ENCODE results near the gene TANC1. TPM values are rescaled to one million over a fixed set of nuclear protein-coding genes. Genes with fewer than 3 reads are reported as not detected.

Gene TANC1
- polyA plus RNA-seq, 1 donor (not counting 4 experiments of a cell fraction or from before 2014, with no cell fraction given) = 33.5 TPM

- Histone ChIP-seq H3K9ac (ENCODE audit: control insufficient read depth, extremely low read depth, insufficient read depth, low read length) (no peak overlapping the region), H3K79me2 (ENCODE audit: control insufficient read depth, insufficient read depth, low read length) (peaks cover 90% of the 10 kb centered on the region), H3K27ac (ENCODE audit: control insufficient read depth, insufficient read depth, low read length) (no peak overlapping the region), H3K9me1 (ENCODE audit: control insufficient read depth, extremely low read depth, insufficient read depth, low read length) (peaks cover 7% of the 10 kb centered on the region), H2AFZ (ENCODE audit: control insufficient read depth, low read length) (no peak overlapping the region), H3K4me3 (ENCODE audit: control insufficient read depth in 2 of 3, extremely low read depth in 1 of 3, insufficient read depth in 2 of 3, low read depth in 1 of 3, low read length in 3 of 3) (no peak overlapping the region), H3K9me3 (ENCODE audit: control insufficient read depth, low read depth, low read length) (no peaks in the 10 kb centered on the region), H3K4me1 (ENCODE audit: control insufficient read depth, extremely low read depth, insufficient read depth, low read length) (peaks cover 18% of the 10 kb centered on the region), H4K20me1 (ENCODE audit: control insufficient read depth, extremely low read depth, insufficient read depth, low read length) (peaks cover 8% of the 10 kb centered on the region), H3K27me3 (ENCODE audit: control insufficient read depth, extremely low read depth, insufficient read depth, low read length) (no peaks in the 10 kb centered on the region), H3K4me2 (ENCODE audit: control insufficient read depth, extremely low read depth, insufficient read depth, low read depth, low read length) (no peak overlapping the region), H3K36me3 (ENCODE audit: control insufficient read depth in 2 of 2, extremely low read depth in 1 of 2, insufficient read depth in 2 of 2, low read length in 2 of 2) (peaks cover 10 to 29% of the 10 kb centered on the region in 2 experiments)
- dilution Hi-C loops (cut with MboI; ENCODE audit: extremely low pct_ligation_motif_present, low sequenced_read_pairs) = no loop called here
- FAIRE-seq (no peak), DNase-seq (ENCODE audit: low read depth, low spot score) (no peak)
- no peak for TF ChIP-seq EZH2 (IDR thresholded peaks at IDR 0.05; ENCODE audit: low read length)
- TF ChIP-seq CTCF (optimal IDR thresholded peaks at IDR 0.05 in 1 of 3, IDR thresholded peaks at IDR 0.05 in 1 of 3, conservative IDR thresholded peaks at IDR 0.05 in 1 of 3; ENCODE audit: extremely low read depth in 1 of 3, insufficient read depth in 2 of 3, low read length in 3 of 3) = no peak
Observed at GRCh38 chr2:159000072-159000471, 31.6 kb downstream of the TANC1 start.

GRCh38 chr2:159002462-159003111 is 34.1 kb downstream of the TANC1 start:
- Histone ChIP-seq H3K27ac (ENCODE audit: control insufficient read depth, insufficient read depth, low read length) (no peak overlapping the region), H3K4me1 (ENCODE audit: control insufficient read depth, extremely low read depth, insufficient read depth, low read length) (peaks cover 12% of the 10 kb centered on the region), H3K27me3 (ENCODE audit: control insufficient read depth, extremely low read depth, insufficient read depth, low read length) (no peaks in the 10 kb centered on the region), H3K9ac (ENCODE audit: control insufficient read depth, extremely low read depth, insufficient read depth, low read length) (no peak overlapping the region), H3K9me1 (ENCODE audit: control insufficient read depth, extremely low read depth, insufficient read depth, low read length) (peaks cover 5% of the 10 kb centered on the region), H2AFZ (ENCODE audit: control insufficient read depth, low read length) (no peak overlapping the region), H3K79me2 (ENCODE audit: control insufficient read depth, insufficient read depth, low read length) (peaks cover 83% of the 10 kb centered on the region), H4K20me1 (ENCODE audit: control insufficient read depth, extremely low read depth, insufficient read depth, low read length) (peaks cover 8% of the 10 kb centered on the region), H3K36me3 (ENCODE audit: control insufficient read depth in 2 of 2, extremely low read depth in 1 of 2, insufficient read depth in 2 of 2, low read length in 2 of 2) (peaks cover 11 to 24% of the 10 kb centered on the region in 2 experiments), H3K4me3 (ENCODE audit: control insufficient read depth in 2 of 3, extremely low read depth in 1 of 3, insufficient read depth in 2 of 3, low read depth in 1 of 3, low read length in 3 of 3) (no peak overlapping the region), H3K4me2 (ENCODE audit: control insufficient read depth, extremely low read depth, insufficient read depth, low read depth, low read length) (no peak overlapping the region), H3K9me3 (ENCODE audit: control insufficient read depth, low read depth, low read length) (no peaks in the 10 kb centered on the region)
- FAIRE-seq (no peak), DNase-seq (ENCODE audit: low read depth, low spot score) (no peak)
- dilution Hi-C loops (cut with MboI; ENCODE audit: extremely low pct_ligation_motif_present, low sequenced_read_pairs) = no loop called here
- TF ChIP-seq EZH2 (IDR thresholded peaks at IDR 0.05; ENCODE audit: low read length) = no peak
- TF ChIP-seq CTCF (optimal IDR thresholded peaks at IDR 0.05 in 1 of 3, IDR thresholded peaks at IDR 0.05 in 1 of 3, conservative IDR thresholded peaks at IDR 0.05 in 1 of 3; ENCODE audit: extremely low read depth in 1 of 3, insufficient read depth in 2 of 3, low read length in 3 of 3) = no peak
